H9 (cell line): ENCODE measurements around the gene SCAF1. TPM values are rescaled to one million over a fixed set of nuclear protein-coding genes. Genes with fewer than 3 reads are reported as not detected.
"Not testable (repeated sequence)": the region's sequence is repeated elsewhere in the genome, so short reads cannot be mapped to it uniquely, and the experiment has no call there.

Experiments used
- DNase-seq: peaks from one replicate; pipeline ENCODE4 v3.0.0-alpha.2; 2017
- H2AFZ ChIP-seq: one replicate; pipeline ENCODE4 v1.6.1; 2013; ENCODE audit warnings: mild to moderate bottlenecking, low read length, control low read depth, moderate library complexity
- H2AK5ac ChIP-seq: 2 replicates; pipeline ENCODE4 v1.6.1; 2013; ENCODE audit warnings: low read length, control low read depth, mixed read lengths; ENCODE audit not compliant: insufficient read length
- H2BK120ac ChIP-seq: one replicate; pipeline ENCODE4 v1.6.1; 2013; ENCODE audit warnings: low read depth, mild to moderate bottlenecking, low read length, control low read depth, inconsistent platforms; ENCODE audit not compliant: poor library complexity, severe bottlenecking
- H2BK12ac ChIP-seq: 2 replicates; pipeline ENCODE4 v1.6.1; 2013; ENCODE audit warnings: low read length, control low read depth, mixed read lengths, low read depth; ENCODE audit not compliant: insufficient read length
- H2BK15ac ChIP-seq: 2 replicates; pipeline ENCODE4 v1.6.1; 2013; ENCODE audit warnings: low read depth, low read length, control low read depth
- H2BK20ac ChIP-seq: one replicate; pipeline ENCODE4 v1.6.1; 2013; ENCODE audit warnings: low read depth, mild to moderate bottlenecking, low read length, control low read depth, inconsistent platforms; ENCODE audit not compliant: poor library complexity, severe bottlenecking
- H2BK5ac ChIP-seq: 2 replicates; pipeline ENCODE4 v1.6.1; 2013; ENCODE audit warnings: low read length, control low read depth, mixed read lengths; ENCODE audit not compliant: insufficient read length
- H3K14ac ChIP-seq: 2 replicates; pipeline ENCODE4 v1.6.1; 2013; ENCODE audit warnings: low read length, control low read depth; ENCODE audit not compliant: insufficient read depth
- H3K18ac ChIP-seq: 2 replicates; pipeline ENCODE4 v1.6.1; 2013; ENCODE audit warnings: low read depth, mild to moderate bottlenecking, mixed read lengths, low read length, control low read depth; ENCODE audit not compliant: insufficient read length
- H3K23ac ChIP-seq: 2 replicates; pipeline ENCODE4 v1.6.1; 2013; ENCODE audit warnings: low read length, control low read depth, mixed read lengths, low read depth; ENCODE audit not compliant: insufficient read length
- H3K23me2 ChIP-seq: 2 replicates; pipeline ENCODE4 v1.6.1; 2013; ENCODE audit warnings: low read depth, mild to moderate bottlenecking, mixed read lengths, low read length, control low read depth; ENCODE audit not compliant: insufficient read length, poor library complexity, severe bottlenecking
- H3K27ac ChIP-seq: 2 replicates; pipeline ENCODE4 v1.5.1; 2013; ENCODE audit warnings: low read length, control low read depth, mixed read lengths, low read depth; ENCODE audit not compliant: insufficient read length
- H3K27me3 ChIP-seq: 2 replicates; pipeline ENCODE4 v1.6.1; 2013; ENCODE audit warnings: low read length, control low read depth, inconsistent platforms; ENCODE audit not compliant: insufficient read depth
- H3K4ac ChIP-seq: 2 replicates; pipeline ENCODE4 v1.6.1; 2013; ENCODE audit warnings: low read depth, mild to moderate bottlenecking, control low read depth, inconsistent platforms, low read length, moderate library complexity
- H3K4me1 ChIP-seq: 2 replicates; pipeline ENCODE4 v1.6.1; 2013; ENCODE audit warnings: low read length, control low read depth, inconsistent platforms; ENCODE audit not compliant: insufficient read depth
- H3K4me2 ChIP-seq: 2 replicates; pipeline ENCODE4 v1.6.1; 2013; ENCODE audit warnings: low read length, control low read depth, mixed read lengths; ENCODE audit not compliant: insufficient read length, insufficient read depth
- H3K56ac ChIP-seq: 2 replicates; pipeline ENCODE4 v1.6.1; 2013; ENCODE audit warnings: low read depth, mild to moderate bottlenecking, mixed read lengths, low read length, control low read depth; ENCODE audit not compliant: insufficient read length
- H3K79me1 ChIP-seq: 2 replicates; pipeline ENCODE4 v1.6.1; 2013; ENCODE audit warnings: low read depth, mild to moderate bottlenecking, moderate library complexity, low read length, control low read depth, inconsistent platforms; ENCODE audit not compliant: insufficient read depth, poor library complexity, severe bottlenecking
- H3K79me2 ChIP-seq: 2 replicates; pipeline ENCODE4 v1.6.1; 2013; ENCODE audit warnings: low read length, control low read depth, inconsistent platforms; ENCODE audit not compliant: insufficient read depth
- H3K9ac ChIP-seq: 2 replicates; pipeline ENCODE4 v1.6.1; 2013; ENCODE audit warnings: low read length, control low read depth, mixed read lengths; ENCODE audit not compliant: insufficient read length; ENCODE audit errors: extremely low read depth
- H3K9me3 ChIP-seq: one replicate; pipeline ENCODE4 v1.6.1; 2013; ENCODE audit warnings: low read depth, low read length, inconsistent platforms; ENCODE audit not compliant: control insufficient read depth
- H3T11ph ChIP-seq: one replicate; pipeline ENCODE4 v1.6.1; 2013; ENCODE audit warnings: mild to moderate bottlenecking, low read length, control low read depth, inconsistent platforms
- H4K20me1 ChIP-seq: one replicate; pipeline ENCODE4 v1.6.1; 2013; ENCODE audit not compliant: control insufficient read depth, insufficient read length, insufficient read depth
- H4K5ac ChIP-seq: 2 replicates; pipeline ENCODE4 v1.6.1; 2013; ENCODE audit warnings: low read depth, mild to moderate bottlenecking, mixed read lengths, low read length, control low read depth; ENCODE audit not compliant: insufficient read length
- H4K8ac ChIP-seq: replicated peaks from 2 replicates; pipeline ENCODE4 v1.6.1; 2013; ENCODE audit warnings: low read length, control low read depth, mixed read lengths, low read depth; ENCODE audit not compliant: insufficient read length
- H4K91ac ChIP-seq: 2 replicates; pipeline ENCODE4 v1.6.1; 2013; ENCODE audit warnings: low read depth, mild to moderate bottlenecking, moderate library complexity, mixed read lengths, low read length, control low read depth; ENCODE audit not compliant: insufficient read length
- H3K27ac Mint-ChIP-seq, 3 experiments: 2 replicates in 2 of 3; 3 replicates in 1 of 3; pipeline ENCODE4 v1.8.0; 2020 to 2021; ENCODE audit warnings: mixed read lengths in 3 of 3, mild to moderate bottlenecking in 1 of 3, moderate library complexity in 1 of 3
- H3K27me3 Mint-ChIP-seq: 2 replicates; pipeline ENCODE4 v1.8.0; 2021; ENCODE audit warnings: low read depth, mild to moderate bottlenecking, moderate library complexity, mixed read lengths
- H3K36me3 Mint-ChIP-seq, 3 experiments: 2 replicates in 2 of 3; 3 replicates in 1 of 3; pipeline ENCODE4 v1.8.0; 2020 to 2021; ENCODE audit warnings: low read depth in 3 of 3, mixed read lengths in 3 of 3; ENCODE audit not compliant: insufficient read depth in 1 of 3
- H3K4me1 Mint-ChIP-seq, 2 experiments: 2 replicates each; pipeline ENCODE4 v1.8.0; 2020; ENCODE audit warnings: mixed read lengths in 2 of 2
- H3K4me3 Mint-ChIP-seq, 2 experiments: 2 replicates in 1 of 2; 3 replicates in 1 of 2; pipeline ENCODE4 v1.8.0; 2020 to 2021; ENCODE audit warnings: mild to moderate bottlenecking in 2 of 2, mixed read lengths in 2 of 2, moderate library complexity in 1 of 2
- H3K9me3 Mint-ChIP-seq, 2 experiments: 2 replicates in 1 of 2; 3 replicates in 1 of 2; pipeline ENCODE4 v1.8.0; 2020; ENCODE audit warnings: mild to moderate bottlenecking in 2 of 2, mixed read lengths in 2 of 2, moderate library complexity in 1 of 2
- CTCF ChIP-seq: fragments of 200-600 bp; sonication (generic); conservative IDR thresholded peaks from 3 replicates; pipeline ENCODE4 v1.8.0; 2021; ENCODE audit warnings: antibody characterized with exemption, mild to moderate bottlenecking
- WGBS: extraction: QIAGEN DNeasy Blood & Tissue Kit; methylation state at CpG from one replicate; pipeline ENCODE4 v1.1.7; 2013; ENCODE audit warnings: missing lambda C conversion rate, low lambda C conversion rate, mixed read lengths; ENCODE audit not compliant: insufficient read length; ENCODE audit errors: extremely low coverage; 5-methylcytosine and 5-hydroxymethylcytosine counted together
- total RNA-seq: library from RNA; stranded (reverse); gene quantifications from 2 replicates; pipeline ENCODE4 v1.2.1, GENCODE V29; 2021

Gene SCAF1
- total RNA-seq, 1 experiment from 2014 or later: 85.3 TPM

GRCh38 chr19:49616945-49617344 is 25.1 kb upstream of the SCAF1 start:
- Mint-ChIP-seq H3K9me3 (no peaks in the 10 kb centered on the region), H3K4me1 (peaks cover 0 to 2% of the 10 kb centered on the region in 2 experiments; a peak in 1 of 4 replicates), H3K36me3 (peaks cover 56 to 80% (median 76%) of the 10 kb centered on the region in 3 experiments), H3K27ac (no peak overlapping the region), H3K27me3 (no peaks in the 10 kb centered on the region; the same call in 1 of the 2 replicates), H3K4me3 (no peak overlapping the region)
- H4K8ac ChIP-seq: no peak overlapping the region
- H2BK20ac ChIP-seq: no peak overlapping the region
- no peak overlapping the region for H3K4me2 ChIP-seq
- no peaks in the 10 kb centered on the region for H4K20me1 ChIP-seq
- H3K14ac ChIP-seq: no peak overlapping the region
- H3K79me2 ChIP-seq: no peaks in the 10 kb centered on the region; the same call in 1 of the 2 replicates
- no peak overlapping the region for H3K4ac ChIP-seq
- no peak overlapping the region for H2AFZ ChIP-seq
- H3K27me3 ChIP-seq: no peaks in the 10 kb centered on the region
- no peak overlapping the region for H2AK5ac ChIP-seq
- H3K79me1 ChIP-seq: no peaks in the 10 kb centered on the region
- H4K91ac ChIP-seq: no peak overlapping the region
- TF ChIP-seq CTCF: no peak
- no peaks in the 10 kb centered on the region for H3K9me3 ChIP-seq
- no peak overlapping the region for H3K23ac ChIP-seq
- whole genome bisulfite sequencing: no CpG with 5 or more reads among the region's 7 CpGs
- no peak overlapping the region for H2BK15ac ChIP-seq
- H3T11ph ChIP-seq: no peak overlapping the region
- H3K56ac ChIP-seq: no peak overlapping the region
- no peaks in the 10 kb centered on the region for H3K4me1 ChIP-seq
- H3K27ac ChIP-seq: no peak overlapping the region
- no peak overlapping the region for H3K9ac ChIP-seq
- no peak overlapping the region for H2BK5ac ChIP-seq
- no peak overlapping the region for H4K5ac ChIP-seq
- no peak overlapping the region for H2BK12ac ChIP-seq
- no peak overlapping the region for H2BK120ac ChIP-seq
- H3K23me2 ChIP-seq: no peaks in the 10 kb centered on the region
- DNase-seq: no peak
- H3K18ac ChIP-seq: no peak overlapping the region

GRCh38 chr19:49617860-49618259 is 24.1 kb upstream of the SCAF1 start:
- not testable (repeated sequence) for H3K4me1 Mint-ChIP-seq, H3K56ac ChIP-seq, H3K4ac ChIP-seq, H3K27me3 ChIP-seq, H2AK5ac ChIP-seq, H4K8ac ChIP-seq, H3T11ph ChIP-seq, H3K79me1 ChIP-seq, H3K23ac ChIP-seq, H3K27me3 Mint-ChIP-seq, H3K9me3 Mint-ChIP-seq, H2BK20ac ChIP-seq, H3K79me2 ChIP-seq, H3K14ac ChIP-seq, H2BK120ac ChIP-seq, H2BK12ac ChIP-seq, H3K4me1 ChIP-seq, H3K4me2 ChIP-seq, H3K4me3 Mint-ChIP-seq, H4K20me1 ChIP-seq, H3K9me3 ChIP-seq, H3K23me2 ChIP-seq, H2BK5ac ChIP-seq, H3K9ac ChIP-seq, H4K91ac ChIP-seq, DNase-seq, H3K27ac ChIP-seq, H2AFZ ChIP-seq, H2BK15ac ChIP-seq, H4K5ac ChIP-seq, H3K18ac ChIP-seq
- Mint-ChIP-seq H3K36me3 (peaks cover 59 to 82% (median 75%) of the 10 kb centered on the region in 3 experiments), H3K27ac (peak overlapping the region in 2 of 3 experiments; percentile 18 to 46; a peak in 2 of 7 replicates)
- no CpG with 5 or more reads among the region's 13 CpGs for WGBS
